SW480 (cell line): ENCODE measurements around the gene TRA2A.
"Not testable (repeated sequence)": the region's sequence is repeated elsewhere in the genome, so short reads cannot be mapped to it uniquely, and the experiment has no call there.

Experiments used
- DNase-seq: peaks from one replicate; pipeline ENCODE4 v3.0.0-alpha.2; 2016; ENCODE audit warnings: low spot score

Gene TRA2A

DNA sequence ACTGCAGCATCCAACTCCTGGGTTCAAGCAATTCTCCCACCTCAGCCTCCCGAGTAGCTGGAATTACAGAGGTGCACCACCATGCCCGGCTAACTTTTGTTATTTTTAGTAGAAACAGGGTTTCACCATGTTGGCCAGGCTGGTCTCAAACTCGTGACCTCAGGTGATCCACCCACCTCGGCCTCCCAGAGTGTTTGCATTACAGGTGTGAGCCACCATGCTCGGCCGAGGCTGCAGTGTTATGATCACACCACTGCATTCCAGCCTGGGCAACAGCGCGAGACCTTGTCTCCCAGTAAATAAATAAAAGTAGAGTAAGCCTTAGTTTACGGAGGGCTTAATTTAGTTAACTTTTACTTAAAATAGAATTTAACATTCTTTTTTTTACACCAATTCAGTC, 37.8 kb downstream of the TRA2A start:
- no peak for DNase-seq

DNA sequence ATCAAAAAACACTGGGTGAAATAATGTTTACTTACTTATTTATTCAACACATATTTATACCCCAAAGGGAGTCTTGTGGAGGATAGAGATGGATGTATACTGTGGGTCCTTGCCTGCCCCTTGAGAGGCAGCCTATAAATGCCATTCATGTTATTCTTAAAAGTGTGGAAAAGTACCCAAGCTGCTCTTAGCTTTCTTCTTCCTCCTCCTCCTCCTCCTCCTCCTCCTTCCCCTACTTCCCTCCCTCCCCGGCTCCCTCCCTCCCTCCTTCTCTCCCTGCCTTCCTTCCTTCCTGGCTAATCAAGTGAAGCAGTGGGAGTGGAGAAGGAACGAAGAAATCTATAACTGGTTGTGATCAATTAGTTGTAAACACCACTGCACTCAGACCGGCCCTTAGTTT, 40.3 kb downstream of the TRA2A start:
- DNase-seq = no peak

DNA sequence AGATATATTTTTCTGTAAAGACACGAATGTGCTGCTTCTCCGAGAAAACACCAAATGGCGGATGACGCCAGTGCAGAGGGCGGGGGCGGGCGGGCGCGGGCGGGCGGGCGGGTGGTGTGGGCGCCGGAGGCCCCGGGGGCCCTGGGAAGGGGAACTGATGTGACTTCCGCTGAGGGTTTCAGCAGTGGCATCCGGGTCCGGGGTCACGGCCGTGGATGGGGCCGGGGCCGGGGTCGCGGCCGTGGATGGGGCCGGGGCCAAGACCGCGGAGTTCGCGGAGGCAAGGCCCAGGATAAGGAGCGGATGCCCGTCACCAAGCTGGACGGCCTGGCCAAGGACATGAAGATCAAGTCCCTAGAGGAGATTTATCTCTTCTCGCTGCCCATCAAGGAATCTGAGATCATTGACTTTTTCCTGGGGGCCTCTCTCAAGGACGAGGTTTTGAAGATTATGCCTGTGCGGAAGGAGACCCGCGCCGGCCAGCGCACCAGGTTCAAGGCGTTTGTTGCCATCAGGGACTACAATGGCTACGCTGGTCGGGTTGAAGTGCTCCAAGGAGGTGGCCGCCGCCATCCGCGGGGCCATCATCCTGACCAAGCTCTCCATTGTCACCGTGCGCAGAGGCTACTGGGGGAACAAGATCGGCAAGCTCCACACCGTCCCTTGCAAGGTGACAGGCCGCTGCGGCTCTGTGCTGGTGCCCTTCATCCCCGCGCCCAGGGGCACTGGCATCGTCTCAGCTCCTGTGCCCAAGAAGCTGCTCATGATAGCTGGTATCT, 41.2 kb downstream of the TRA2A start:
- DNase-seq = no peak

DNA sequence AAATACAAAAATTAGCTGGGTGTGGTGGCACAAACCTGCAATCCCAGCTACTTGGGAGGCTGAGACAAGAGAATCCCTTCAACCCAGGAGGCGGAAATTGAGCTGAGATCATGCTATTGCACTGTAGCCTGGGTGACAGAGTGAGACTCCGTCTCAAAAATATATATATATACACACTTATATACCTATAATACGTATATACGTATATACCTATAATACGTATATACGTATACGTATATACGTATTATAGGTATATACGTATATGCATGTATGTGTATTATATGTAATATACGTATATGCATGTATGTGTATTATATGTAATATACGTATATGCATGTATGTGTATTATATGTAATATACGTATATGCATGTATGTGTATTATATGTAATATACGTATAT, 43.1 kb downstream of the TRA2A start:
- not testable (repeated sequence) for DNase-seq

DNA sequence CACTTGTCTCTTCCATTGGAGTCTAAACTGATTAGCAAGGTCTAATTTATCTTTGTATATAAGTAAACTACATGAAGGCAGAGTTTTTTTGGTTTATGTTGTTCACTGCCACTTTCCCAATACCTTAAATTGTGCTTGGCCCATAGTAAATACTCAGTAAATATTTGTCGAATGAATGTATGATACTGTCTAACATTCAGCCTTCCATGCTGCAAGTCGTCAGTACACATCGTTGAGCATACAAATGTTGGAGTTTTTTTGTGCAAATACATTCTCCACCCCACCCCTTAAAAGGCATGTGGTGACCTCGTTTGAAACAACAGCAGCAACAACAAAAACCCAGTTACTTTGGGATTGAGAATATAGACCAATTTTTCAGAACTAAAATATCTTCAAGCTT, 44.1 kb downstream of the TRA2A start:
- DNase-seq = no peak

DNA sequence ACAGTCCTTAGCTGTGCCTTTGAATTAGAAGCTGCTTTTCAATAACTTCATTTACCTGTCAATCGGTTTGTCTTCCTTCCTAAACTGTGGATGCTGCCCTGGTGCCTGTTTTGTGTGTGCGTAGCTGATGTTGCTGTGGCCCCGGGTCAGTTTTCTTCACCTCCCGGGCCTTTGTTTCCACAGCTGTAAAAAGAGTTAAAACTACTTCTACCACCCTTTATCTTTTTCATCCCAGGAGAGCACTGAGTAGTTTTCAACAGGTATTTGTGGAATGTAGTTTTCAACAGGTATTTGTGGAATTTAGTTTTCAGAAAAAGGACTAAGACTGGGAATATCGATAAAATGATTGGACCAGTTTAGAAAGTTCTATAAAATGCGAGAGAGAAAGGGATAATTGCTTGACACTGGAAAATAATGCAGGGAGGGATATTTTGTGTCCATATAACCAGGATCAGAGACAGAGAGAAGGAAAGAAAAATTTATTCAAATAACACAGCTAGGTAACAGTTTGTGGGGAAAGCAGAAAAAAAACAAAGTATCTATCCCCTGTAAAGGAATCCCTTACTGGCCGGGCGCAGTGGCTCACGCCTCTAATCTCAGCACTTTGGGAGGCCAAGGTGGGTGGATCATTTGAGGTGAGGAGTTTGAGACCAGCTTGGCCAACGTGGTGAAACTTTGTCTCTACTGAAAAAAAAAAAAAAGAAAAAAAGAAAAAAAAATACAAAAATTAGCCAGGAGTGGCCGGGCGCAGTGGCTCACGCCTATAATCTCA, 45.6 kb downstream of the TRA2A start:
- DNase-seq = no peak

DNA sequence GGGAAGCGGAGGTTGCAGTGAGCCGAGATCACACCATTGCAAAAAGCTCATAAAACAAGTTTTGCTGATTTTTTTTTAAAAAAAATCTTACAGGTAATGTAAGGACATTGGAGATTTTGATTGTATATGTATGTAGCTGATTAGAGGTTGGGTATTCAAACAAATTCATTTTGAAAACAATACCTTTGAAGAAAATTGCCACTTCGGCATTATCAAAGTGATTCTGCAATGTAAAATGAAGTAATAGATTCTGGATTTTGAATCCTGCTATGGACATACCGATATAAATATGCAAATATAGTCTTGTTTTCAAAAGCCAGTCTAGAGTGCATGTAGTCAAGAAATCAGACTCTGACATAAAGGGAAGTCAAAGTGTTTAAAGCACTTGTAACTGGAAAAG, 49.1 kb downstream of the TRA2A start:
- no peak for DNase-seq

DNA sequence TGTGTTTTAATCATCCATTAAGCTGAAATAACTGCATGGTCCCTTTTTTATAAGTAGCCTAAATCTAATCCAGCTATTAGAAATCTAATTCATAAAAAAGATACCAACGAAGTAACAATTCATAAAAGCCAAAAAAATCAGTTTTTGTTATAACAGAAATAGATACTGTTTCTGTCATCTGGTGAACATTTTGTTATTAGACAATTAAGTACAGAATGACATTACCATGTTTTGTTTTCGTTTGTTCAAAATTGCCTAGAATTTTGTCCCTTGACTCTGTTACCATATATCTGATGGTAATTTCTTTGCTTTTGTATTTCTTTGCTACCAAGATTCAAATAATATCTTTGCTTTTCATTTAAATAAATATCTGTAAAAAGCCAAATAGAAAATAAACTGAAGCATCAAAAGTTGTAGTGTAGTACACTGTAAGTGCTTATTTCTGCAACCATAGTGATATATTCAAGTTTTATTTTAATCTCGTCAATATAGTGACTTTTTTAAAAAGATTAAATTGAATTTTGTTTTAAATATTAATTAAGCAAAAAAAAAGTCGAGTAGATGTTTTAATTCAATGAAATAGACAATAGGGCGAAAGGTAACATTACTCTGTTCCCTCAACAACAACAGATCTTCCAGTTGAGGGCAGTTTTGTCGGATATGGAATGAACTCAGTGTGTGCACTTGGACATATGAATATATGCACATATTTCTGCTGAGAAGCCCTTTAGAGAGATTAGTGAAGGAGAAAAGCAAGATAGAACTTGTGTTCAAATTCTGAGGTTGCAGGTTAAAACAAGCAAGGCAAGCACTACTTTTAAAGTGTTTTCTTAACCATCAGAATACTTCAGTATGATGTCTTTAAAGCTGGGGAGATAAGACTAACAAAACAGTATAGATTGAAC, 53.6 kb downstream of the TRA2A start:
- DNase-seq = no peak

DNA sequence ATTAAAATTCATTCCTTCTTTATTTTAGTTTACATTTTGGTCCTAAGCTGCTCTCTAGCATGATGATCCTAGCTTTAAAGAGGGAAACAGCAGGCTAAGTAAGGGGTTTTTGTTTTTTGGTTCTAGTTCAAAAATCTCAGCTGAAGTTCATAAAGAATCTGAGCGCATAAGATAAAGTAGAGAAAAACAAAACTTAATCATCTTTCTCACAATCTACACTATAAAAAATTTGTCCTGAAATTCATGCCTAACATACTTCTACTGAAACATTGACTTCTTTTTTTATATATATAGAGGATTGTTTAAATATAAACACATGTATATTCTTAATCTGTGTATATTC, 54.7 kb downstream of the TRA2A start:
- no peak for DNase-seq

DNA sequence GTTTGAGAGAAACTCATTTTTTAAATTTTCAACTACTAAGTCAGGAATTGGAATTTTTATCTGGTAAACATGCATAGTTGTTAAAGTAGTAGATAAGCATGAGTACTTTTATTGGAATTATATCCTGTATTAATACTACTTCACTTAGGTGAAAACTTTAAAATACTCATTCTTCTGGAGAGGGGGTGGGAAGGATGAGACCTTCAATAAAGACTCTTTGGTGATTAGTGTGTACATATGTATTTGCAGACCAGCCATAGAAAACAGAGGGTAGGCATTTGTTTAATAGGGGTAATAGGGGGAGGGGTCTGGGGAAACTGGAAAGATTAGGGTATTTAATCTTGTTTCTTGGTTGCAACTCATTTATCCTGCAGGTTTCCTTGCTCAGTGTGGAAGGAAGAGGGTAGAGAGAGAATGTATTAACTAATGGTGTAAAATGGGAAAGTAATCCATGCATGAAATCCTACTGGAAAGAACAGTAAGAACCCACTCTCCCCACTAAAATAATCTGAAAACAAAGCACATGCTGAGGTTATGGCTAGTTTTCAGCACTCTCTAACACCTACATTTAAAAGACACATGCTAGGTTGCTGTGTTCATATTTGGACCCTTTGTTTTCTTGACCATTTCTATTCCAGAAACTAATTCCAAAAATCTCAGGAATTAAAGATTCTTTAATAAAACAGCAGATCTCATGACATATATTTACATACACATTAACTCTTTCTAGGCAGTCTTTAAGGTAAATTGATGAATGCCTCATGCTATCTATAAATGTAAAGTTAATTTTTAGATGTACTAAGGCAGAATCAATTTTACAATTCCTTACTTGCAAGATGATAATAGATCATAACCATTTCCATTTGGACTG, 55.3 kb downstream of the TRA2A start:
- DNase-seq = no peak

DNA sequence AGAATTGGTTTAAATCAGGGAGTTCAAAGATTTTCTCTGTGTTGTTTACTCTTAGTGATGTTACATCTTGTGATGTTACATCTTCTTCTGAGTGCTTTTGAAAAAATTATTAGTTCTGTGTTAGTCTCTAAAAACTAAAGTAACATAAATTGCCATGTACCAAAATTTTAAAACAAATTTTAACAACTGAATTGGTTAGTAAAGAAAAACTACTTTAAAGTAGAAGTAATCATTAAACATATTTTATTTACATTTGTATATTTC, 56.3 kb downstream of the TRA2A start:
- no peak for DNase-seq

DNA sequence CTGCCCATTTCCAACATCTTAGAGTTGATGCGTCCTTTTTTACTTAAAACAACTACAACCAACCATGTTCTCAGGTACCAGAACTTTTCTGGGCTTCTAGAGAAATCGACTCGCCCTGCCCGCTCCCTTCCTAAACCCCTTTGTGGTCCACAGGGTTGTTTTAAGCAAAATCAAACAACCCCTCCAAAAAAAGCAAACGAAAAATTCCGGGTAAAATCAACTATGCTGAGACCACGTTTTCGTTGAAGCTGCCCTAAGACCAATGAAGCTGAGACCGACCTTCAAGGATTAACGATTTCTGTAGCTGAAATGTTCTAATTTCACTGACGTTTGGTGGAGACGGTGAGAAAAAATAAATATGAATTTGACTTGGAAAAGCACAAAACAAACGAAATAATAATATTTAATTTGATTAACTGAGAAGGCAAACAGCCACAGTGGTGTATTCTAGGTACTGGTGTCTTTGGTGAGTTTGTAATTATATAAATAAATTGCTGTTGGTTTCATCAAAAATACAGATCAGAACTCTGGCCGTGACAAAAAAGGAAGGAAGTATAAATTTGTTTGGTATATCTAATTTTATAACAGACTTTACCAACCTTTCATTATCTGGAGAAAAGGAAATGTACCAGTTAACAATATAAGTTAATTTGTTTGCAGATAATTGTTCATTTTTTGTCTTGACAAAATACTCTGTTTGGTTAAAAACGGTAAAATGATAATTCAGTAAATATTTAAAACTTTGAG, 56.8 kb downstream of the TRA2A start:
- no peak for DNase-seq

DNA sequence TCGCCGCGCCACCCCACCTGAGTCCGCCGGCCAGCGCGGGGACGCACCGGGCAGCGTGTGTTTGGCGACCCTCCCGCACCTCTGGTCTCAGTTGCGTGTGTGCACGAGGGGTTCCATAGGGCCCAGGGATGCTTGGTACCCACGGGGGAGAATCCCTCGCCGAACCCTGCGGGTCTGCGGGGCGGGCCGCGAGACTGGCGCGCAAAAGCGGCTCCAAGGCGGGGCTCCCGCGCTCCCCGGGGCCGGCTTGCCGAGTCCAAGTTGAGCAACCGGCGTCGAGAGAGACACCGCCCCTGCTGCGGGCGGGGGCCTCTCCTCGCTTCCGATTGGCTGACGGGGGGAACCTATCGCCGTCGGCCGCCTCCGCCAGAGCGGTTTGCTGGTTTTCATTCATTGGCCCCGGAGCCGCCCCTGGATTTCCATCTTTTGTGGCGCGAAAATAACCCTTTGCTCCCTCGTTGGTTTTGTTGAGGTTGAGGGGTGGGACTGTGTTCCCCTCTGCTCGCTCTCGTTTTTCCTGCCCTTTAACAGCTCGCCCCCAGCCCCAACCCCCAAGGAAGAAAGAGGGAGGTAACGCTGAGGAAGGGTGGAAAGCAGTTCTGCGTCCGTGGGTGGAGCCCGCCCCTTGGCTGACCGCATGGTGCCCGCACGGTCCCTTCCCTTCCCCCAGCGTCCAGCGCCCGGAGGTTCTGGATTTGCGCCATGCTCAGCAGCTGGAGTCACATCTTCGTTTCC, 57.5 kb downstream of the TRA2A start:
- DNase-seq = peak; percentile 99

DNA sequence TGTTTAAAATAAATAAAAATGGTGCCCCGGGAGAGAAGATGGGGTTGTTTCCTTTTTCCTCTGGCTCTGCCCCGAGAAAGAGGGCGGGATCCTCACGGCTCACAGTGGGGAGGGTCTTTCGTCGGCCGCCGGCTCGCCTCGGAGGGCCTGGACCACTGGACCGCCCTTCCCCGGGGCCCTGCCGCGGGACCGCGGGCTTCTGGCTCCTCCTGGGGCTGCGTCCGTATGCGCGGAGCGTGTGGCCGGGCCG, 58.0 kb downstream of the TRA2A start:
- DNase-seq = no peak

DNA sequence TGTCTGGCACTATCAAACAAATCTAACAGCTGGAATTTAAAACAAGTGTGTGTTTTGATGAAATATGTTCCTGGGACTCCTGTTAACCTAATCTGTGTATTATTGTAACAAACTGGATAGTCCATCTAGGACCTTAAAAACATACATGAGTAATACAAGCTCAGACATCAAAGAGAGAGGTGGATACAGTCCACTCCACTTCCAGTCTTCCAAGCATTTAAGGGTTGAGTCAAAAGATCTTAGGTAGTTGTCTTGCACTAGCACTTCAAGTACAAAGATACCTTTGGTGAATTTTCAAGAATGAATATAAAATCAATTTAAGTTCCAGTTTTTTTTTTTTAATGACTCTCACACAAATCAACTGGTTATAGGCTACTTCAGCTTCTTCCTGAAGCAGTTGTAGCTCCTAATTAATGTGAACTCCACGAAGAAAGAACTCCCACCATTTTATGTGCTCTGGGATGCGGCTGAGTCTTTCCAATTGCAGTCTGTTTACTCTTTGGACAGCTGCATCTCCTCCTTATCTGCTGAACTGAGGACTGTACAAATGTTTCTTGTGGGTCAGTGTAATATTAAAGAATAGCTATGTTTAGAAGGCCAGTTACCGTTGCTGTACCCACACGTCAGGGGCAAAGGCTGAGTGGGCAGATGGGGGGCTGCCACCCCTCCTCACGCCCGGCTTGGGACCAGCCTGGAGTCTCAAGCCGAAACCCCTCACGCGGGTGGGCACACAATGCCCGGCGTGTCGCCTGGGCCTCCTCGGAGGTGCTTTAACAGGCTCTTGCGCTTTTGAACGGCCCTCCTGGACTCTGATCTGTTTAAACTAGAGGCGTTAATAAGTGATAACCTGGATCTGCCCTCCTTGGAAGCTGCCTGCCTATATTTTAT, 58.6 kb downstream of the TRA2A start:
- peak; percentile 81 for DNase-seq

DNA sequence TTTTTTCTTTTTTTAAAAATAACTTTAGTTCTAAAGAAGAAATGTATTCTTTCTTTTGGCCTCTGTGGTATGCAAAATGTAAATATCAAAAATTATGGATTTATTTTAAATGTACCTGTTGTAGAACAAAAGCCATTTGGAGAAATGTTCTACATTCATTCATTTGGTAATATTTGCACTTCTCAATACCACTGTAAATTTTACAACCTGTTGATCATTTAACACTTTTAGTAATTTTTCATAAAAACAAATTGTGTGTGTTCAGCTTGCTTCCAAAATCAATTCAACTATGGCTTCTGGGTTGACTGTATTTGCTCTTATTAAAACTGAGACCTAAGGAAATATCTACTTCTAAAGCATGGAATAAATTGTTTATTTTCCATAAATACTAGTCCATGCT, 59.2 kb downstream of the TRA2A start:
- no peak for DNase-seq

DNA sequence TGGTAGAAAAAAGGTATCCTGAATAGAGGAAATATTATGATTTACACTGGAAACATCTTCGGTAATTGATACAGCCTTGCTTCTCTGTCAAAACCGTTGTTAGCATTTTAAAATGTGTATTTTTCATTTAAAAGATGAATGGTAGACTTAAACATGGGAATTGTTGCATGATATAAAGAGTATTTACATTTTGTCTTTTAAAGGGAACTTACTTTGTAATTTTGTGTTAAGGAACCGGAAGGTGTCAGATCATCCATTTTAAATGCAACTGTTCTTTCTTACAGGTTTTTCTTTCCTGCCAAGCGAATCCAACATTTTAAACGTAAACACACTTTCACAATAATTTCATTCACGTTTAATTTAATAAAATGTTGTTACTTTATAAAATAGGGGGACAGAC, 59.7 kb downstream of the TRA2A start:
- peak; percentile 42 for DNase-seq

DNA sequence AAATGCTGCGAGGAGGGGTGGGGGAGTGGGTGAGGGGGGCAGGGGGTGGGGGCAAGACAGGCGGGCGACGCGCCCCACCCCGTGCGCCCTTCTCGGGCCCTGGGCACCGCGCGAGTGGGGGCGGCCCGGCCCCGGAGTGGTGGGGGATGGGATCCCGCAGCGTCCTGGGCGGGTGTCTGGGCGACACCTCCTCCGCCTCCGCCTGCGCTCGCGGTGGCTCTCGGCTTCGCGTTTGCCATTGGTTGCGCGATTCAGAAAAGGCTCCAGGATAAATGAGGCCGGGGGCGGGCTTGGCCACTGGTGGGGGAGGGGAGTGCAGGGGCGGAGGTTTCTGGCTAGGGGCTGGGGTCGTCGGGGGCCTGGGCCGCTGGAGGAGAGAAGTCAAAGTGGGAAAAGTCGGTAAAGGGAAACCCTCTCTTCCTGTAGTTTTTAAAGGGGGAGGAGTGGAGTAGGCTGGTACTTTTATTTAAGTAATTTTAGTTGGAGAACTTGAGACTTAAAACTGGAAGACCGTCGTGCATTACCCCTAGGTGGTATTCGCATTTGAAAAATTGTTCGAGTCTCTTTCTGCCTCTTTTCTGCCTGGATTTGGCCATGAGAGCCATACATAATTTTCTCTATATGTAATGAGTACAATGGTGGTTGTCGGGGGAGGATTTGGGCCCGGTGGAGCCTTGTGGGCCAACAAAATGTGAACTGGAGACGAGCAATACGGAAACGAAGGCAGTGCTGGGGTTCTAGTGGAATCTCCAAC, 60.5 kb downstream of the TRA2A start:
- peak; percentile 81 for DNase-seq
